Liver (tissue), 9 donors: ENCODE results near the gene DNAJC8. TPM values are rescaled to one million over a fixed set of nuclear protein-coding genes. Genes with fewer than 3 reads are reported as not detected.

Experiments
- DNase-seq: peaks from one replicate; pipeline ENCODE4 v3.0.0-alpha.2; 2017; ENCODE audit warnings: low spot score
- H3K27ac ChIP-seq, 2 donors: one replicate each; pipeline ENCODE4 v1.7.0; 2013; ENCODE audit warnings: inconsistent platforms in 2 of 2, low read length in 2 of 2, control low read depth in 1 of 2, low read depth in 1 of 2, mild to moderate bottlenecking in 1 of 2
- H3K27me3 ChIP-seq, 4 donors: one replicate each; pipeline versions ENCODE4 v1.6.1 to v1.7.0; 2013; ENCODE audit warnings: low read length in 3 of 4, inconsistent platforms in 1 of 4, mild to moderate bottlenecking in 1 of 4, moderate library complexity in 1 of 4; ENCODE audit not compliant: control insufficient read depth in 4 of 4, insufficient read depth in 4 of 4
- H3K36me3 ChIP-seq, 4 donors: one replicate each; pipeline versions ENCODE4 v1.6.1 to v1.7.0; 2013; ENCODE audit warnings: low read length in 3 of 4, mild to moderate bottlenecking in 3 of 4, low read depth in 1 of 4, moderate library complexity in 1 of 4; ENCODE audit not compliant: control insufficient read depth in 4 of 4, insufficient read depth in 3 of 4
- H3K4me1 ChIP-seq, 4 donors: one replicate each; pipeline versions ENCODE4 v1.6.1 to v1.7.0; 2013; ENCODE audit warnings: low read length in 3 of 4, mild to moderate bottlenecking in 3 of 4, moderate library complexity in 1 of 4; ENCODE audit not compliant: control insufficient read depth in 4 of 4, insufficient read depth in 4 of 4
- H3K4me3 ChIP-seq, 3 donors: one replicate each; pipeline versions ENCODE4 v1.6.1 to v1.7.0; 2013; ENCODE audit warnings: low read length in 3 of 3, control low read depth in 1 of 3, low read depth in 1 of 3, mild to moderate bottlenecking in 1 of 3
- H3K9ac ChIP-seq, 2 donors: one replicate each; pipeline ENCODE4 v1.7.0; 2013; ENCODE audit warnings: low read length in 2 of 2, mild to moderate bottlenecking in 2 of 2, moderate library complexity in 2 of 2, control low read depth in 1 of 2, low read depth in 1 of 2
- H3K9me3 ChIP-seq, 4 donors: one replicate each; pipeline versions ENCODE4 v1.6.1 to v1.7.0; 2013; ENCODE audit warnings: low read length in 3 of 4; ENCODE audit not compliant: control insufficient read depth in 4 of 4
- ATF3 ChIP-seq: IDR thresholded peaks from 2 replicates; pipeline ENCODE4 v1.6.1; 2016; ENCODE audit warnings: antibody characterized with exemption
- CTCF ChIP-seq: fragments of 150-350 bp; IDR thresholded peaks from 2 replicates; pipeline ENCODE4 v1.5.1; 2017; ENCODE audit warnings: improper control_type of control experiment, low read depth, low read length; ENCODE audit not compliant: missing input control
- EGR1 ChIP-seq, 2 donors: IDR thresholded peaks; 2 replicates each; pipeline ENCODE4 v1.6.1; 2016 to 2018; ENCODE audit warnings: antibody characterized with exemption in 2 of 2, low read depth in 2 of 2
- FOXA1 ChIP-seq: IDR thresholded peaks from 2 replicates; pipeline ENCODE4 v1.6.1; 2016; ENCODE audit warnings: antibody characterized with exemption
- FOXA2 ChIP-seq: IDR thresholded peaks from 2 replicates; pipeline ENCODE4 v1.6.1; 2016; ENCODE audit warnings: antibody characterized with exemption
- GABPA ChIP-seq, 2 donors: IDR thresholded peaks in 1 of 2; conservative IDR thresholded peaks in 1 of 2; 2 replicates each; pipeline ENCODE4 v1.6.1; 2016; ENCODE audit warnings: antibody characterized with exemption in 2 of 2, mild to moderate bottlenecking in 1 of 2, moderate library complexity in 1 of 2
- HNF4A ChIP-seq, 2 donors: conservative IDR thresholded peaks; 2 replicates each; pipeline ENCODE4 v1.6.1; 2016; ENCODE audit warnings: antibody characterized with exemption in 2 of 2, mild to moderate bottlenecking in 2 of 2
- HNF4G ChIP-seq: IDR thresholded peaks from 2 replicates; pipeline ENCODE4 v1.6.1; 2016; ENCODE audit warnings: antibody characterized with exemption
- JUND ChIP-seq, 2 donors: IDR thresholded peaks; 2 replicates each; pipeline ENCODE4 v1.6.1; 2016; ENCODE audit warnings: antibody characterized with exemption in 2 of 2
- MAX ChIP-seq: IDR thresholded peaks from 2 replicates; pipeline ENCODE4 v1.6.1; 2016; ENCODE audit warnings: antibody characterized with exemption
- NR2F2 ChIP-seq: IDR thresholded peaks from 2 replicates; pipeline ENCODE4 v1.6.1; 2016; ENCODE audit warnings: antibody characterized with exemption
- RAD21 ChIP-seq, 2 donors: IDR thresholded peaks; 2 replicates each; pipeline ENCODE4 v1.6.1; 2016; ENCODE audit warnings: antibody characterized with exemption in 2 of 2, mild to moderate bottlenecking in 2 of 2
- REST ChIP-seq: IDR thresholded peaks from 2 replicates; pipeline ENCODE4 v1.6.1; 2016; ENCODE audit warnings: antibody characterized with exemption, mild to moderate bottlenecking
- RXRA ChIP-seq, 2 donors: IDR thresholded peaks; 2 replicates each; pipeline ENCODE4 v1.6.1; 2017 to 2018; ENCODE audit warnings: antibody characterized with exemption in 2 of 2, mild to moderate bottlenecking in 1 of 2
- SP1 ChIP-seq: IDR thresholded peaks from 2 replicates; pipeline ENCODE4 v1.6.1; 2018; ENCODE audit warnings: antibody characterized with exemption, mild to moderate bottlenecking
- TAF1 ChIP-seq: conservative IDR thresholded peaks from 2 replicates; pipeline ENCODE4 v1.6.1; 2016; ENCODE audit warnings: antibody characterized with exemption, mild to moderate bottlenecking
- YY1 ChIP-seq: IDR thresholded peaks from 2 replicates; pipeline ENCODE4 v1.6.1; 2016; ENCODE audit warnings: antibody characterized with exemption, mild to moderate bottlenecking
- ZBTB33 ChIP-seq: IDR thresholded peaks from 2 replicates; pipeline ENCODE4 v1.6.1; 2016; ENCODE audit warnings: antibody characterized with exemption
- WGBS: extraction: QIAGEN DNeasy Blood & Tissue Kit; methylation state at CpG from one replicate; pipeline ENCODE4 v1.1.7; 2013; 5-methylcytosine and 5-hydroxymethylcytosine counted together
- polyA plus RNA-seq, 2 donors: library from polyadenylated mRNA; stranded (reverse) in 1 of 2; unstranded in 1 of 2; fragments of 200-250 nt in 1 of 2; fragments of >200 nt in 1 of 2; fragmentation: Nextera tagmentation in 1 of 2; extraction: Ambion mirVana in 1 of 2; gene quantifications; one replicate each; pipeline versions ENCODE4 v1.2.1 to v1.2.3, GENCODE V29; 2013 to 2015
- total RNA-seq, 2 donors: library from RNA; depleted of rRNA; stranded (reverse); fragments of >200 nt; gene quantifications; one replicate each; pipeline ENCODE4 v1.2.3, GENCODE V29; 2014
- donor health status: healthy.
- donor health status: healthy.
- donor health status: healthy.
- donor health status: healthy.
- donor health status: healthy.

Gene DNAJC8
- total and polyA plus RNA-seq, 4 donors: 14.9 to 38.6 (median 25.2) TPM

GRCh38 chr1:28249013-28249865, 16.4 kb upstream of the DNAJC8 start (continued):
- TF ChIP-seq RXRA (IDR thresholded peaks at IDR 0.05): peak; percentile 72 to 82
- TF ChIP-seq JUND (IDR thresholded peaks at IDR 0.05): peak; percentile 53 to 80

- TF ChIP-seq CTCF: peak; percentile 93
- no peak for TF ChIP-seq JUND (IDR thresholded peaks at IDR 0.05)
- no peak for TF ChIP-seq ZBTB33
- TF ChIP-seq YY1: no peak
- TF ChIP-seq FOXA1: no peak
- no peak for TF ChIP-seq EGR1 (IDR thresholded peaks at IDR 0.05; ENCODE audit: low read depth in 2 of 2)
- TF ChIP-seq HNF4G: no peak
- peak in 1 of 2 donors; percentile 36 for TF ChIP-seq HNF4A (conservative IDR thresholded peaks at IDR 0.05)
- peak; percentile 12 for TF ChIP-seq ATF3
- TF ChIP-seq FOXA2: no peak
- TF ChIP-seq RXRA (IDR thresholded peaks at IDR 0.05): peak in 1 of 2 donors; percentile 24
- TF ChIP-seq SP1: no peak
- TF ChIP-seq RAD21 (IDR thresholded peaks at IDR 0.05): peak; percentile 95 to 96
- TF ChIP-seq GABPA (IDR thresholded peaks at IDR 0.05 in 1 of 2, conservative IDR thresholded peaks at IDR 0.05 in 1 of 2): no peak
- TF ChIP-seq TAF1: no peak
- no peak for TF ChIP-seq REST
- no peak for TF ChIP-seq NR2F2
- no peak for TF ChIP-seq MAX
- DNase-seq: peak; percentile 86
- no peaks in the 10 kb centered on the region for H3K27me3 ChIP-seq
- H3K36me3 ChIP-seq: no peaks in the 10 kb centered on the region
- WGBS: 1% methylated on average over 12 of the region's 12 CpGs
- H3K27ac ChIP-seq: peak overlapping the region; percentile 73 to 82
- H3K9me3 ChIP-seq: no peaks in the 10 kb centered on the region
- H3K9ac ChIP-seq: peak overlapping the region; percentile 22 to 66
- H3K4me3 ChIP-seq: peak overlapping the region; percentile 6 to 17 (median 12)
- H3K4me1 ChIP-seq: peaks cover 6 to 67% (median 52%) of the 10 kb centered on the region in 4 donors
Measured at GRCh38 chr1:28248273-28249012, 15.6 kb upstream of the DNAJC8 start.
